BLaER1 treated with 17β-estradiol and CSF1 and Interleukin-3, amounts not matched to agents 10 nM and 100 nM (cell line): ENCODE results near the gene IGSF3.
"Not testable (repeated sequence)": the region's sequence is repeated elsewhere in the genome, so short reads cannot be mapped to it uniquely, and the experiment has no call there.

Experiments
- H3K27ac ChIP-seq, 11 experiments: shearing (Covaris generic); formaldehyde crosslinking; 2 replicates each; pipeline ENCODE4 v1.8.1; 2022
- H3K27me3 ChIP-seq, 11 experiments: shearing (Covaris generic); formaldehyde crosslinking; 2 replicates each; pipeline ENCODE4 v1.8.1; 2022
- H3K36me3 ChIP-seq, 11 experiments: shearing (Covaris generic); formaldehyde crosslinking; 2 replicates each; pipeline ENCODE4 v1.8.1; 2022
- H3K4me1 ChIP-seq, 10 experiments: shearing (Covaris generic); formaldehyde crosslinking; 2 replicates each; pipeline ENCODE4 v1.8.1; 2022
- H3K4me2 ChIP-seq, 11 experiments: shearing (Covaris generic); formaldehyde crosslinking; 2 replicates each; pipeline ENCODE4 v1.8.1; 2022
- H3K4me3 ChIP-seq, 10 experiments: shearing (Covaris generic); formaldehyde crosslinking; 2 replicates each; pipeline ENCODE4 v1.8.1; 2022
- H3K9ac ChIP-seq, 11 experiments: shearing (Covaris generic); formaldehyde crosslinking; 2 replicates each; pipeline ENCODE4 v1.8.1; 2022
- H3K9me3 ChIP-seq, 11 experiments: shearing (Covaris generic); formaldehyde crosslinking; replicated peaks in 1 of 11; 2 replicates each; pipeline ENCODE4 v1.8.1; 2022
- H4K20me1 ChIP-seq, 11 experiments: shearing (Covaris generic); formaldehyde crosslinking; 2 replicates each; pipeline ENCODE4 v1.8.1; 2022
- Cebpa-rat ChIP-seq, 11 experiments: shearing (Covaris generic); IDR thresholded peaks; 2 replicates each; pipeline ENCODE4 v1.8.1; 2022

The IGSF3 gene

DNA sequence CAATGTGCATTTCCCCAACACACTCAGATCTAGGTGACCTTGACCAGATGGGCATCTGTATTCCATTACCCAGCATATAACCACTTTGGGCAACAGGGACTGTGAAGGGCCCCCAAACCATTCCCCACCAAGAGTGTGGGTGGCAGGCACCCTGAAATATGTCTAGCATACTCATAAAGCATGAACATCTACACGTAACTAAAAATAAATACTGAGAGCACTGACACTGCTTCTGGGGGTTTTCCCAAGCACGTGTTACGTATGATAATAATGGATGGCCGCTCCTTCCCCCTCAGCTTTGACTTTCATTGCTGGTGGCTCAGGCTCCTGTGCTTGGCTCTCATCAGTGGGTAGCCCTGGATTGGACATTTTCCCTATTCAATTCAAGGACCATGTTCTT lies 39.1 kb downstream of the IGSF3 start:
- Histone ChIP-seq H3K36me3 (peaks cover 0 to 5% (median 0%) of the 10 kb centered on the region in 11 experiments; a peak in 2 of 22 replicates), H3K9me3 (no peaks in the 10 kb centered on the region), H3K27ac (no peak overlapping the region), H3K4me2 (peak overlapping the region in 8 of 11 experiments; percentile 1 to 64 (median 30); a peak in 10 of 22 replicates), H3K27me3 (no peaks in the 10 kb centered on the region), H4K20me1 (peaks cover 0 to 9% (median 0%) of the 10 kb centered on the region in 11 experiments; a peak in 4 of 22 replicates), H3K4me1 (peaks cover 0 to 14% (median 7%) of the 10 kb centered on the region in 10 experiments; a peak in 14 of 20 replicates), H3K4me3 (no peak overlapping the region), H3K9ac (no peak overlapping the region)
- TF ChIP-seq Cebpa-rat (IDR thresholded peaks at IDR 0.05) = no peak

DNA sequence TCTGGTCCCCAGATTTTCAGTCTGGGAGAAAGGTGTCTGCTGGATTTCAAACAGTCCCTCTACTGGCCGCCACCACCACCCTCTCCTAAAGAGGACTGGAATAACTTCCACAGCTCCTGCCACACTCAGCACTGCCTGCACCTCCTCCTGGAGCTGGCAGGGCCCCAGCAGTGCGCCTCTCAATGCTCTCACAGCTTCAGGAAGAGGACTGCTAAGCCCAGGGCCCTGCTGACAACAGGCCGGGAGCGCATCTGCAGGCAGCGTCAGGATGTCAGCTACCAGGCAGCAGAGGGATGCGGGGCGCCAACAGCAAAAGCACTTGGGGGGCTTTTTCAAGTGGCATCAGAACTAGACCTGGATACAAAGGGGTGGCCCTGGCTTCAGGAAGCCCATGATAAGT lies 40.2 kb downstream of the IGSF3 start:
- H3K36me3 ChIP-seq, H3K27me3 ChIP-seq, H3K4me3 ChIP-seq, H3K27ac ChIP-seq, H3K9ac ChIP-seq, H3K9me3 ChIP-seq, H3K4me2 ChIP-seq, H4K20me1 ChIP-seq: not testable (repeated sequence)
- peaks cover 0 to 14% (median 7%) of the 10 kb centered on the region in 10 experiments; a peak in 15 of 20 replicates for H3K4me1 ChIP-seq

GRCh38 chr1:116626915-116627314 lies 40.6 kb downstream of the IGSF3 start:
- not testable (repeated sequence) for H3K36me3 ChIP-seq, H3K4me3 ChIP-seq, H4K20me1 ChIP-seq, H3K9me3 ChIP-seq, H3K4me2 ChIP-seq, H3K27me3 ChIP-seq, H3K9ac ChIP-seq, H3K27ac ChIP-seq
- H3K4me1 ChIP-seq = peaks cover 0 to 14% (median 7%) of the 10 kb centered on the region in 10 experiments; a peak in 15 of 20 replicates

DNA sequence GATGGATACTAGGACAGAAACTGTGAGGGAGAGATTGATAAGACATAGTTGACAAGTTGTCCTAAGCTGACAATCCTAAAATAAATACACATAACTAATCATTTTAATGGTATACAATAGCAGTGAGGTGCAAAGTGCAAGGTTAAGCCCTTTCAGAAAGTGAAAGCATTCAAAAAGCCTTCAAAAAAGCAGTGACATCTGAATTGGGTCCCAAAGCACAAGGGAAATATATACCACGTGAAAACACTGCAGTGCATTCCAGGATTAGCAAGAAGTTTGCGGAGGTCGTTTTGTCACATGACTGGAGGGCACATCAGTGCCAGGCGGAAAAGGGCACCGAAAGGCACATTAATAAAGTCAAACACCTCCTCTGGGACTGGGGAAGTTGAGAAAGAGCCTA lies 42.4 kb downstream of the IGSF3 start:
- not testable (repeated sequence) for H3K9me3 ChIP-seq, H3K27ac ChIP-seq, H3K36me3 ChIP-seq, H4K20me1 ChIP-seq, H3K4me2 ChIP-seq, H3K9ac ChIP-seq, H3K4me3 ChIP-seq, H3K27me3 ChIP-seq
- peaks cover 0 to 14% (median 7%) of the 10 kb centered on the region in 10 experiments; a peak in 15 of 20 replicates for H3K4me1 ChIP-seq

DNA sequence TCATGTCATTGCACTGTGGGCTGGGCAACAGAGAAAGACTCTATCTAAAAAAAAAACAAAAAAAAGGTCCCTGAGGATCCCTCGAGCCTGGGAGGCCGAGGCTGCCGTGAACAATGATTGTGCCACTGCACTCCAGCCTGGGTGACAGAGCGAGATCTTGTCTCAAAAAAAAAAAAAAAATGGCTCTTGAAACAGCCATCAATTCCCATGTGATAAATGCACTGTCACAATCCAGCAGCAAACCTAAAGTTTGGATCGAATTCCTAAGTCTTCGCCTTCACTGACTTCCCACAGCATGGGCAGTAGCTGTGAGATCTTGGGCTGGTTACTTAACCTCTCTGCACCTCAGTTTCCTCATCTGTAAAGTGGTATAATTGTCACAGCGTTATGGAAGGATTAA lies 43.5 kb downstream of the IGSF3 start:
- H3K9me3 ChIP-seq = peaks cover 0 to 7% (median 0%) of the 10 kb centered on the region in 11 experiments; a peak in 3 of 22 replicates
- no peak overlapping the region for H3K9ac ChIP-seq
- no peaks in the 10 kb centered on the region for H3K27me3 ChIP-seq
- peaks cover 0 to 5% (median 0%) of the 10 kb centered on the region in 11 experiments; a peak in 2 of 22 replicates for H3K36me3 ChIP-seq
- peaks cover 0 to 13% (median 7%) of the 10 kb centered on the region in 10 experiments; a peak in 15 of 20 replicates for H3K4me1 ChIP-seq
- H3K4me2 ChIP-seq = no peak overlapping the region
- no peak overlapping the region for H3K4me3 ChIP-seq
- TF ChIP-seq Cebpa-rat (IDR thresholded peaks at IDR 0.05) = no peak
- peaks cover 0 to 9% (median 0%) of the 10 kb centered on the region in 11 experiments; a peak in 4 of 22 replicates for H4K20me1 ChIP-seq
- H3K27ac ChIP-seq = no peak overlapping the region

DNA sequence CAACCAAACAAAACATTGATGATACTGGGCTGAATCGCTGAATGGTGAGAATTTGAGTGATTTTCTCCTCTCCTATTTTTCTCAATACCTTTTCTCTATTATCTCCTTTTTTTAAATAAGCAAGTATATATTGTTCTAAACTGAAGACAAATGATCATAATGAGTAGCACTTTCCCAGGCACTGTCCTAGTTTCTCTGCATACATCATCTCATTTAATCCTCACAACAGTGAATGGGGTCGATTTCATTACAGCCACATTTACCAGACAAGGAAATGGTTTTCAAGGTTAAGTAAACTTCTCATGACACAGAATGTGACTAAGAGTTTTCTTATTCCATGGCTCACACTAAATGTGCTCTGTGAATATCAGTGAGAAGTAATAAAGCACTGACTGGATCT lies 45.0 kb downstream of the IGSF3 start:
- not testable (repeated sequence) for H3K9ac ChIP-seq, H3K4me1 ChIP-seq, H3K4me2 ChIP-seq, H3K27ac ChIP-seq, H4K20me1 ChIP-seq, H3K36me3 ChIP-seq, H3K4me3 ChIP-seq, H3K27me3 ChIP-seq, H3K9me3 ChIP-seq

- not testable (repeated sequence) for H3K9me3 ChIP-seq, H3K9ac ChIP-seq, H3K36me3 ChIP-seq, H3K4me1 ChIP-seq, H3K27me3 ChIP-seq, H4K20me1 ChIP-seq, H3K4me2 ChIP-seq, H3K27ac ChIP-seq, H3K4me3 ChIP-seq
Measured at GRCh38 chr1:116621756-116622155, 45.8 kb downstream of the IGSF3 start.

- H3K4me3 ChIP-seq, H3K27me3 ChIP-seq, H3K36me3 ChIP-seq, H3K4me2 ChIP-seq, H3K9ac ChIP-seq, H3K9me3 ChIP-seq, H4K20me1 ChIP-seq, H3K27ac ChIP-seq: not testable (repeated sequence)
- peaks cover 0 to 13% (median 6%) of the 10 kb centered on the region in 10 experiments; a peak in 12 of 20 replicates for H3K4me1 ChIP-seq
Measured at GRCh38 chr1:116620392-116620791, 47.1 kb downstream of the IGSF3 start.

DNA sequence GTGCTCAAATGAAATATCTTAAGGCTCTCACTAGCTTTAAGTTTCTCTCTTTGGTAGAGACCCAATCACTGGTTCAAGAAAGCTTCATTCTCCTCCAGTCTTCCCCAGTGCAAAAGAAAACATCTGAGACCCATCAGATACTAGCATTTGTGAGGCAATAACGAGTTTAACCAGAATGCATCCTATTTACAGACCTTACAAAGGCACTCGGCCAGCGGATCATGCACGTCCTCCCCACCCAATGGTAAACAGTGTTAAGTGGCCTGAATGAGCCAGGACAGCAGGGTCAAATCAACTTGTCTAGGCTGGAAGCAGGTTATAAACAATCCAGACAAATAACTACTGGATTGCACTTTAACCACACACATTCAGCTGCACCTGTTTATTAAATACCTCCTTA lies 48.4 kb downstream of the IGSF3 start:
- H3K36me3 ChIP-seq, H3K9me3 ChIP-seq, H3K4me2 ChIP-seq, H3K27me3 ChIP-seq, H3K9ac ChIP-seq, H3K27ac ChIP-seq, H3K4me3 ChIP-seq, H4K20me1 ChIP-seq: not testable (repeated sequence)
- peaks cover 0 to 20% (median 11%) of the 10 kb centered on the region in 10 experiments; a peak in 12 of 20 replicates for H3K4me1 ChIP-seq

- not testable (repeated sequence) for H3K4me2 ChIP-seq, H3K27ac ChIP-seq, H3K27me3 ChIP-seq, H3K9me3 ChIP-seq, H4K20me1 ChIP-seq, H3K9ac ChIP-seq, H3K4me3 ChIP-seq
- peaks cover 0 to 18% (median 11%) of the 10 kb centered on the region in 10 experiments; a peak in 12 of 20 replicates for H3K4me1 ChIP-seq
- H3K36me3 ChIP-seq = peaks cover 0 to 17% (median 10%) of the 10 kb centered on the region in 11 experiments; a peak in 15 of 22 replicates
Measured at GRCh38 chr1:116617808-116618207, 49.7 kb downstream of the IGSF3 start.

DNA sequence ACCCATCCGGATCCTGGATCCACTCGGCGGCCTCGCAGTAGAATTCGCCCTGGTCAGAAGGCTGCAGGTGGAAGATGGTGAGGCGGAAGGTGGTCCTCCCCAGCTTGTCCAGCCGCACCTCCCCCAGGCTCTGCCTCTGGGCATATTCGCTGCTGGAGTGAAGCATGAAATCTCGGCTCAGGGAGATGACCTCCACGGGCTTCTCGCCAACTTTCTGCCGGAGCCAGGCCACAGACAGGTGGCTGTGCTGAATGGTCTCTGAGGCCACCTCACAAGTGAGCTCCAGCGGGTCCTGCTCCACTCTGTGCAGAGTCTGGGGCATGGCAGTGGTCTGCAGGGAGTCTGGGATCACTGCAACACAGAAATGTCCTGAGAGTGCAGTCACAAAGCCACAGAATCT lies 53.7 kb downstream of the IGSF3 start:
- not testable (repeated sequence) for H3K27ac ChIP-seq, H3K4me3 ChIP-seq, H3K4me2 ChIP-seq, H3K9ac ChIP-seq, H3K27me3 ChIP-seq, H4K20me1 ChIP-seq, H3K9me3 ChIP-seq
- Histone ChIP-seq H3K36me3 (peaks cover 0 to 24% (median 16%) of the 10 kb centered on the region in 11 experiments; a peak in 16 of 22 replicates), H3K4me1 (peaks cover 13 to 48% (median 38%) of the 10 kb centered on the region in 10 experiments)

DNA sequence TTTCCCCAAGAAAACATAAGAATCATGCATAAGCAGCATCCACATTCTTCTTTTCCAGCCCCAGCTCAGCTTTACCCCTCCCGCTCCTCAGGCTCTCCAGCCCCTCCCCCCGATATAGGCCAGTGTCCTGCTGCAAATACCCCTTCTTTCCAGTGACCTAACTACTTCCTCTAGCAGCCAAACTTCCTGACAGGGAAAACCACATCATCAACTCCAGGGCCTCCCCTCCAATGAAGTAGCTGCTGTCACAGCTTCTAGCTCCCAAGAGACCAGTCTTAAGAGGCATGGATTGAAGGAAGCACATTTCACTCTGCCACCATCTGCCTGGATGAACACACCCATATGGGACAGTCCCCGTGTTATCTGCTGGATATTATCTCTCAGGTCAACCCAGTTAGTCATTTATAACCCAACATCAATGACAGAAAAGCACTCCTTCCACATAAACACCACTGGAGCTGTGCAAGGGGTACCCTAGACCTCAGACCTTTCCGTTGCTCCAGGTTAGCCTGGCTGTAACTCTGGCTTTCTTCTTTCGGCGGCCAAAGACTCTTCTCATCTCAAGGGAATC lies 57.6 kb downstream of the IGSF3 start:
- peaks cover 13 to 71% (median 65%) of the 10 kb centered on the region in 10 experiments for H3K4me1 ChIP-seq
- peak overlapping the region in 9 of 11 experiments; percentile 19 to 96 (median 85); a peak in 16 of 22 replicates for H3K27ac ChIP-seq
- H4K20me1 ChIP-seq, H3K27me3 ChIP-seq, H3K9me3 ChIP-seq, H3K4me3 ChIP-seq: not testable (repeated sequence)
- peak overlapping the region; percentile 49 to 81 (median 66) for H3K4me2 ChIP-seq
- peaks cover 0 to 30% (median 16%) of the 10 kb centered on the region in 11 experiments; a peak in 16 of 22 replicates for H3K36me3 ChIP-seq
- H3K9ac ChIP-seq = peak overlapping the region in 4 of 11 experiments; percentile 7 to 51 (median 38); a peak in 6 of 22 replicates

DNA sequence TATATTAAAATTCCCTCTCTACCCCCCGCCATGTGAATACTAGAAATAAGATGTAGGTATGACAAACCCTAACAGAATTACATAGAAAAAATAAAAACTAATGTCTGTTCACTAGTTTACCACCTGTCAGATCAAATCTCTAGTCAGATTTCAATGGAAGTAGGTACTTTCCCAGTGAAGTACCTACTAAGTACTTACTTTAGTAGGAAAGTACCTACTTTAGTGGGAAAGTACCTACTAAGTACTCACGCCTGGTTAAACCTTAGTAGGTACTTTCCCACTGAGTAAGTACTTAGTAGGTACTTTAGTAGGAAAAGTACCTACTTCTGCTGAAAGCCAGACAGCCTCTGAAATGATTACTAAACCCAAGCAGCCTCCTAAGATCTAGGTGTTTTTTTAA lies 58.7 kb downstream of the IGSF3 start:
- H3K27me3 ChIP-seq, H3K4me3 ChIP-seq, H4K20me1 ChIP-seq, H3K9me3 ChIP-seq: not testable (repeated sequence)
- Histone ChIP-seq H3K36me3 (peaks cover 0 to 25% (median 12%) of the 10 kb centered on the region in 11 experiments; a peak in 15 of 22 replicates), H3K27ac (peak overlapping the region in 8 of 11 experiments; percentile 10 to 96 (median 90); a peak in 15 of 22 replicates), H3K9ac (peak overlapping the region in 3 of 11 experiments; percentile 7 to 83 (median 32); a peak in 3 of 22 replicates), H3K4me1 (peaks cover 13 to 78% (median 64%) of the 10 kb centered on the region in 10 experiments), H3K4me2 (peak overlapping the region in 7 of 11 experiments; percentile 49 to 81 (median 76); a peak in 13 of 22 replicates)
